ENCODE measurements around the gene GNB3. TPM values are rescaled to one million over a fixed set of nuclear protein-coding genes. Genes with fewer than 3 reads are reported as not detected.

The GNB3 gene
- polyA plus RNA-seq, 4 donors: 1.0 to 5.5 (median 3.2) TPM; not detected in 1

GRCh38 chr12:6838854-6839253 is 1.9 kb upstream of the GNB3 start:
- peaks cover 0 to 59% (median 0%) of the 10 kb centered on the region in 3 donors for H3K36me3 ChIP-seq (ENCODE audit: control insufficient read depth in 3 of 3, insufficient read depth in 2 of 3, low read depth in 1 of 3, low read length in 3 of 3)
- FAIRE-seq (no peak), DNase-seq (no peak)
- 90 to 92% (median 91%) methylated on average over 16 of the region's 16 CpGs for WGBS, 3 donors
- H3K4me1 ChIP-seq (ENCODE audit: control insufficient read depth in 3 of 3, insufficient read depth in 2 of 3, low read depth in 1 of 3, low read length in 2 of 3): peaks cover 0 to 34% (median 0%) of the 10 kb centered on the region in 3 donors
- H3K27ac ChIP-seq (ENCODE audit: low read depth in 1 of 3, low read length in 2 of 3): no peak overlapping the region
- no peaks in the 10 kb centered on the region for H3K27me3 ChIP-seq (ENCODE audit: control insufficient read depth in 3 of 3, insufficient read depth in 3 of 3, low read length in 3 of 3)
- H3K4me3 ChIP-seq (ENCODE audit: low read depth in 1 of 3, low read length in 3 of 3): no peak overlapping the region
- H3K9me3 ChIP-seq (ENCODE audit: control insufficient read depth in 2 of 2, insufficient read depth in 1 of 2, low read depth in 1 of 2, low read length in 1 of 2): no peaks in the 10 kb centered on the region

DNA sequence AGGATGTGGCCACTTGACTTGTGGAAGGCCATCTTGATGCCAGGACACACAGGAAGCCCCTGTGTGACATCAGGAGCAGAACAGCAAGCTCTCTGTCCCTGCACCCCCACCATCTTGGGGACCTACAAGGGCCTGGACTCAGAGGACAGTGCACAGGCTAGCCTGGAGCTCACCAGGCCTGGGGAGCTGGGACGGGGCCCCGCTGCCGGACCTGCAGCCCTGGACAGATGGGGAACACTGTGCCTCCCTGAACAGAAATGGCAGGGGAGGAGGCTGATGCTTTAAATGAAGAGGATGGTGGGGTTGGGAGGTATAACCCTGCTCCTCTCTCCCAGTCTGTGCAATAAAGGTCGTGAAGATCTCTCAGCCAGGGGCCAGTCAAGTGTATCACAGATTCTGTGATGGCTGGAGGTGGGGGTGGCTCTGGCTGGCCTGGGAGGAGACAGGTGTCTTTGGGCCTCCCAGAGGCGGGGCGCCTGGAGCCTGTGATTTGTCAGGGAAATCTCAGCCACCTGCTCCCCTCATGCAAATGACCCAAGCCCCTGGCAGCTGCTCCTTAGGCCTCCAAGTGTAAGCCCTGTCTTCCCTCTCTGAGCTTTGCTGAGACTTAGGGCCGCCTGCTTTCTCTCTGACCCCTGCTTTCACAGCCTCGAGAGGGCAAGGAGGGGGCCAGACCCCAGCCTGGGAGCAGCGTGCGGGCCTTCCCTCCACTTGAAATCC is 1.1 kb upstream of the GNB3 start:
- no peak overlapping the region for H3K4me3 ChIP-seq (ENCODE audit: low read depth in 1 of 3, low read length in 3 of 3)
- WGBS, 3 donors: 50 to 63% (median 61%) methylated on average over 10 of the region's 10 CpGs
- H3K27ac ChIP-seq (ENCODE audit: low read depth in 1 of 3, low read length in 2 of 3): peak overlapping the region in 1 of 3 donors; percentile 18
- H3K36me3 ChIP-seq (ENCODE audit: control insufficient read depth in 3 of 3, insufficient read depth in 2 of 3, low read depth in 1 of 3, low read length in 3 of 3): peaks cover 0 to 61% (median 0%) of the 10 kb centered on the region in 3 donors
- no peaks in the 10 kb centered on the region for H3K9me3 ChIP-seq (ENCODE audit: control insufficient read depth in 2 of 2, insufficient read depth in 1 of 2, low read depth in 1 of 2, low read length in 1 of 2)
- DNase-seq (peak in 1 of 2 donors; percentile 32), FAIRE-seq (no peak)
- H3K4me1 ChIP-seq (ENCODE audit: control insufficient read depth in 3 of 3, insufficient read depth in 2 of 3, low read depth in 1 of 3, low read length in 2 of 3): peaks cover 0 to 31% (median 0%) of the 10 kb centered on the region in 3 donors
- no peaks in the 10 kb centered on the region for H3K27me3 ChIP-seq (ENCODE audit: control insufficient read depth in 3 of 3, insufficient read depth in 3 of 3, low read length in 3 of 3)

DNA sequence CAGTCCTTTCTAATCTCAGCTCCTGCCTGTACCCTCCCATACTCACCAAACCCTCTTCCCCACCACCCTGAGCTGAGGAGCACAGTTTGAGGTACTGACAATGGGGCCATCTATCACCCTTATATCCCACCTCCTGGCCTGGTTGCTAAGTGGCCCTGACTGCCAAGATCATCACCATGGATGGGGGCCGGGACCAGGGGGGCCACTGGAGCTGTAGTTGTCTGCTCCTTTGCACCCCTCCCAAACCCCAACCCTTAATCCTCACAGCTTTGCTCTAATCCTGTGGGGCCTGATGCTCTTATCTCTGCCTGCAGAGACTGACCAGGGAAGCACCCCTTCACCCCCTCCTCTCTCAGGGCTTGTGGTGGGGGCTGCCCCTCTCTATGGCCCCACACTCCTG is 395 bp upstream of the GNB3 start:
- WGBS, 3 donors: 63 to 83% (median 83%) methylated on average over 1 of the region's 1 CpG
- FAIRE-seq (no peak), DNase-seq (no peak)
- no peaks in the 10 kb centered on the region for H3K9me3 ChIP-seq (ENCODE audit: control insufficient read depth in 2 of 2, insufficient read depth in 1 of 2, low read depth in 1 of 2, low read length in 1 of 2)
- H3K4me3 ChIP-seq (ENCODE audit: low read depth in 1 of 3, low read length in 3 of 3): no peak overlapping the region
- H3K4me1 ChIP-seq (ENCODE audit: control insufficient read depth in 3 of 3, insufficient read depth in 2 of 3, low read depth in 1 of 3, low read length in 2 of 3): peaks cover 0 to 28% (median 0%) of the 10 kb centered on the region in 3 donors
- no peaks in the 10 kb centered on the region for H3K27me3 ChIP-seq (ENCODE audit: control insufficient read depth in 3 of 3, insufficient read depth in 3 of 3, low read length in 3 of 3)
- peak overlapping the region in 1 of 3 donors; percentile 4 for H3K27ac ChIP-seq (ENCODE audit: low read depth in 1 of 3, low read length in 2 of 3)
- H3K36me3 ChIP-seq (ENCODE audit: control insufficient read depth in 3 of 3, insufficient read depth in 2 of 3, low read depth in 1 of 3, low read length in 3 of 3): peaks cover 0 to 65% (median 0%) of the 10 kb centered on the region in 3 donors

DNA sequence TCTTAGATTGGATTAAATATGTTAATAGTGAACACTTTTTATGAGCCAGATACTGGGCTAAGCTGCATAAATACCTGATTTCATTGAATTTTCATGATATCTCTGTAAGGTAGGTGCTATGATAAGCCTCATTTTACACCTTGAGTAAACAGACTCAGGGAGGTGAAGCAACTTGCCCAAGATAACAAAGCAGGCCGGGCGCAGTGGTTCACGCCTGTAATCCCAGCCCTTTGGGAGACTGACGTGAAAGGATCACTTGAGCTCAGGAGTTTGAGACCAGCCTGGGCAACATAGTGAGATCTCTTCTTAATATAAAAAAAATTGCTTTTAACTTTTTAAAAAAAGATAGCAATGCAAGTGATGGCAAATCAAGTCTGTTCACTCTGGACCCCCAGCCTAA is 1.4 kb downstream of the GNB3 start:
- no peak for FAIRE-seq
- Histone ChIP-seq H3K27me3 (ENCODE audit: control insufficient read depth in 3 of 3, insufficient read depth in 3 of 3, low read length in 3 of 3) (no peaks in the 10 kb centered on the region), H3K4me1 (ENCODE audit: control insufficient read depth in 3 of 3, insufficient read depth in 2 of 3, low read depth in 1 of 3, low read length in 2 of 3) (peaks cover 0 to 28% (median 0%) of the 10 kb centered on the region in 3 donors), H3K27ac (ENCODE audit: low read depth in 1 of 3, low read length in 2 of 3) (no peak overlapping the region), H3K4me3 (ENCODE audit: low read depth in 1 of 3, low read length in 3 of 3) (no peak overlapping the region), H3K9me3 (ENCODE audit: control insufficient read depth in 2 of 2, insufficient read depth in 1 of 2, low read depth in 1 of 2, low read length in 1 of 2) (no peaks in the 10 kb centered on the region), H3K36me3 (ENCODE audit: control insufficient read depth in 3 of 3, insufficient read depth in 2 of 3, low read depth in 1 of 3, low read length in 3 of 3) (peaks cover 0 to 74% (median 0%) of the 10 kb centered on the region in 3 donors)
- DNase-seq: peak in 1 of 2 donors; percentile 61
- 19 to 61% (median 37%) methylated on average over 4 of the region's 4 CpGs for WGBS, 3 donors

DNA sequence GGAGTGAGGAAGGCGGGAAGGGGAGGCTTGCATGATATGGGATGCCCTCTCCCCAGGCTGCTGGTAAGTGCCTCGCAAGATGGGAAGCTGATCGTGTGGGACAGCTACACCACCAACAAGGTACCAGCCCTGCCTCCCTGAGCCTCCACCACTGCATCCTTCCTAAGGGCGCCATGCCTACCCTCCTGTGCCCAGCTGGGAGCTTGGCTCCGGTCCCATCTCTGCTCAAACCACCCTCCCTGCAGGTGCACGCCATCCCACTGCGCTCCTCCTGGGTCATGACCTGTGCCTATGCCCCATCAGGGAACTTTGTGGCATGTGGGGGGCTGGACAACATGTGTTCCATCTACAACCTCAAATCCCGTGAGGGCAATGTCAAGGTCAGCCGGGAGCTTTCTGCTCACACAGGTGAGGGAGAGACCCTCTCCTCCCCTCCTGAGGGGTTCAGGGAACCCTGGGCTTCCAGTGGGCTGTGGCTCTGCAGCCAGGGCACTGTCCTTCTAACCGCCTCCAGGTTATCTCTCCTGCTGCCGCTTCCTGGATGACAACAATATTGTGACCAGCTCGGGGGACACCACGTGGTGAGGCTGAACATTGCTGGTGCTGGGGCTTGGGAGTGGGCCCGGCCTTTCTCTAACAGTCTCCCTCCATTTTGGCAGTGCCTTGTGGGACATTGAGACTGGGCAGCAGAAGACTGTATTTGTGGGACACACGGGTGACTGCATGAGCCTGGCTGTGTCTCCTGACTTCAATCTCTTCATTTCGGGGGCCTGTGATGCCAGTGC is 2.6 kb downstream of the GNB3 start:
- DNase-seq (peak in 1 of 2 donors; percentile 25), FAIRE-seq (no peak)
- H3K27me3 ChIP-seq (ENCODE audit: control insufficient read depth in 3 of 3, insufficient read depth in 3 of 3, low read length in 3 of 3): no peaks in the 10 kb centered on the region
- WGBS, 3 donors: 57 to 74% (median 72%) methylated on average over 16 of the region's 16 CpGs
- peaks cover 0 to 24% (median 0%) of the 10 kb centered on the region in 3 donors for H3K4me1 ChIP-seq (ENCODE audit: control insufficient read depth in 3 of 3, insufficient read depth in 2 of 3, low read depth in 1 of 3, low read length in 2 of 3)
- H3K36me3 ChIP-seq (ENCODE audit: control insufficient read depth in 3 of 3, insufficient read depth in 2 of 3, low read depth in 1 of 3, low read length in 3 of 3): peaks cover 0 to 73% (median 0%) of the 10 kb centered on the region in 3 donors
- no peak overlapping the region for H3K4me3 ChIP-seq (ENCODE audit: low read depth in 1 of 3, low read length in 3 of 3)
- H3K27ac ChIP-seq (ENCODE audit: low read depth in 1 of 3, low read length in 2 of 3): no peak overlapping the region
- H3K9me3 ChIP-seq (ENCODE audit: control insufficient read depth in 2 of 2, insufficient read depth in 1 of 2, low read depth in 1 of 2, low read length in 1 of 2): no peaks in the 10 kb centered on the region

DNA sequence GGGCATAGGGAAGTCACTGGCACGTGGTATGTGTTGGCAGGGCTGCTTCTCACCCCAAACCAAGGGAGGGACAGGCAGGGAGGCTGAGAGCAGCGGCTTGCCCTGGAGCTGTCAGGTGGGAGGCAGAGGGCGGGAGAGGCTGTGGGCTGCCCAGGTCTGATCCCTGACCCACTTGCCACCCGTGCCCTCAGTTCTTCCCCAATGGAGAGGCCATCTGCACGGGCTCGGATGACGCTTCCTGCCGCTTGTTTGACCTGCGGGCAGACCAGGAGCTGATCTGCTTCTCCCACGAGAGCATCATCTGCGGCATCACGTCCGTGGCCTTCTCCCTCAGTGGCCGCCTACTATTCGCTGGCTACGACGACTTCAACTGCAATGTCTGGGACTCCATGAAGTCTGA is 4.7 kb downstream of the GNB3 start:
- FAIRE-seq (no peak), DNase-seq (no peak)
- Histone ChIP-seq H3K4me3 (ENCODE audit: low read depth in 1 of 3, low read length in 3 of 3) (no peak overlapping the region), H3K36me3 (ENCODE audit: control insufficient read depth in 3 of 3, insufficient read depth in 2 of 3, low read depth in 1 of 3, low read length in 3 of 3) (peaks cover 0 to 74% (median 3%) of the 10 kb centered on the region in 3 donors), H3K9me3 (ENCODE audit: control insufficient read depth in 2 of 2, insufficient read depth in 1 of 2, low read depth in 1 of 2, low read length in 1 of 2) (no peaks in the 10 kb centered on the region), H3K27ac (ENCODE audit: low read depth in 1 of 3, low read length in 2 of 3) (no peak overlapping the region), H3K4me1 (ENCODE audit: control insufficient read depth in 3 of 3, insufficient read depth in 2 of 3, low read depth in 1 of 3, low read length in 2 of 3) (peaks cover 0 to 32% (median 0%) of the 10 kb centered on the region in 3 donors), H3K27me3 (ENCODE audit: control insufficient read depth in 3 of 3, insufficient read depth in 3 of 3, low read length in 3 of 3) (no peaks in the 10 kb centered on the region)
- WGBS, 3 donors: 91 to 96% (median 91%) methylated on average over 17 of the region's 17 CpGs

GRCh38 chr12:6846316-6846869 is 5.7 kb downstream of the GNB3 start:
- peaks cover 0 to 30% (median 0%) of the 10 kb centered on the region in 3 donors for H3K4me1 ChIP-seq (ENCODE audit: control insufficient read depth in 3 of 3, insufficient read depth in 2 of 3, low read depth in 1 of 3, low read length in 2 of 3)
- no peaks in the 10 kb centered on the region for H3K9me3 ChIP-seq (ENCODE audit: control insufficient read depth in 2 of 2, insufficient read depth in 1 of 2, low read depth in 1 of 2, low read length in 1 of 2)
- H3K4me3 ChIP-seq (ENCODE audit: low read depth in 1 of 3, low read length in 3 of 3): no peak overlapping the region
- WGBS, 3 donors: 88 to 91% (median 90%) methylated on average over 7 of the region's 7 CpGs
- H3K27ac ChIP-seq (ENCODE audit: low read depth in 1 of 3, low read length in 2 of 3): no peak overlapping the region
- DNase-seq: no peak
- peaks cover 0 to 71% (median 3%) of the 10 kb centered on the region in 3 donors for H3K36me3 ChIP-seq (ENCODE audit: control insufficient read depth in 3 of 3, insufficient read depth in 2 of 3, low read depth in 1 of 3, low read length in 3 of 3)
- H3K27me3 ChIP-seq (ENCODE audit: control insufficient read depth in 3 of 3, insufficient read depth in 3 of 3, low read length in 3 of 3): no peaks in the 10 kb centered on the region
- no peak for FAIRE-seq

GRCh38 chr12:6847676-6848075 is 7.0 kb downstream of the GNB3 start:
- no peak overlapping the region for H3K4me3 ChIP-seq (ENCODE audit: low read depth in 1 of 3, low read length in 3 of 3)
- DNase-seq (no peak), FAIRE-seq (no peak)
- peaks cover 0 to 68% (median 3%) of the 10 kb centered on the region in 3 donors for H3K36me3 ChIP-seq (ENCODE audit: control insufficient read depth in 3 of 3, insufficient read depth in 2 of 3, low read depth in 1 of 3, low read length in 3 of 3)
- no peak overlapping the region for H3K27ac ChIP-seq (ENCODE audit: low read depth in 1 of 3, low read length in 2 of 3)
- peaks cover 0 to 22% (median 0%) of the 10 kb centered on the region in 3 donors for H3K4me1 ChIP-seq (ENCODE audit: control insufficient read depth in 3 of 3, insufficient read depth in 2 of 3, low read depth in 1 of 3, low read length in 2 of 3)
- WGBS, 3 donors: 96 to 100% (median 96%) methylated on average over 2 of the region's 2 CpGs
- H3K27me3 ChIP-seq (ENCODE audit: control insufficient read depth in 3 of 3, insufficient read depth in 3 of 3, low read length in 3 of 3): no peaks in the 10 kb centered on the region
- no peaks in the 10 kb centered on the region for H3K9me3 ChIP-seq (ENCODE audit: control insufficient read depth in 2 of 2, insufficient read depth in 1 of 2, low read depth in 1 of 2, low read length in 1 of 2)

Data from small intestine (tissue), 7 donors.